Kidney epithelial cell (primary cell): ENCODE results near the gene MPPED1. TPM values are rescaled to one million over a fixed set of nuclear protein-coding genes. Genes with fewer than 3 reads are reported as not detected.

Experiments used
- DNase-seq: peaks from one replicate; pipeline ENCODE4 v3.0.0-alpha.2; 2010; ENCODE audit warnings: low read depth
- H3K27me3 ChIP-seq: 2 replicates; pipeline ENCODE4 v1.6.0; 2011; ENCODE audit warnings: low read length; ENCODE audit not compliant: control insufficient read depth, insufficient read depth
- H3K36me3 ChIP-seq: 2 replicates; pipeline ENCODE4 v1.5.1; 2011; ENCODE audit warnings: low read length; ENCODE audit not compliant: control insufficient read depth, insufficient read depth
- H3K4me3 ChIP-seq: 2 replicates; pipeline ENCODE4 v1.5.1; 2011; ENCODE audit warnings: low read depth, mild to moderate bottlenecking, control low read depth, low read length
- total RNA-seq: library from RNA; depleted of rRNA; stranded (reverse); fragments of >200 nt; gene quantifications from 2 replicates; pipeline ENCODE4 v1.2.3, GENCODE V29; 2015
- TF ChIP-seq, protein P1 (sequence below): IDR thresholded peaks from 2 replicates; pipeline ENCODE4 v1.5.1; 2011; ENCODE audit warnings: mild to moderate bottlenecking, moderate library complexity, low read length, control low read depth, inconsistent platforms; ENCODE audit not compliant: insufficient read depth, poor library complexity, severe bottlenecking

The MPPED1 gene
- total RNA-seq, 1 donor from 2014 or later: not detected

DNA sequence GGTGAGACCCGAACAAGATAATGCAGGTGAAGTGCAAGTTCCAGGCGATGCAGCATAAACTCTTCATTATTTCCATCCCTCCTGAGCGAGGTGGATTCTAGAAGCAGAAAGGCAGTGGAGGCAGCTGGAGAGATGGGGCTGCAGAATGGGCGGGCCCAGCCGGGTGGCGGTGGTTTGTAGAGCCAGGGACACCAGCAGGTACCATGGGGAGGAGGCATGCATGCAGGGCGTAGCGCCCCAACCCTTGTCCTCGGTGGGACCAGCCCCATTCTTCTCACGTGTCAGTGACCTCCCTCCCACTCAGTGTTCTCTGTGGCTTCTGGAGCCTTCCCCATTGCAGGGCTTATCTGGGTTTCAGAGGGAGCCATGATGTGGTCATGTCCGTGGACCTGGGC lies 38.0 kb downstream of the MPPED1 start:
- TF ChIP-seq, protein P1, sequence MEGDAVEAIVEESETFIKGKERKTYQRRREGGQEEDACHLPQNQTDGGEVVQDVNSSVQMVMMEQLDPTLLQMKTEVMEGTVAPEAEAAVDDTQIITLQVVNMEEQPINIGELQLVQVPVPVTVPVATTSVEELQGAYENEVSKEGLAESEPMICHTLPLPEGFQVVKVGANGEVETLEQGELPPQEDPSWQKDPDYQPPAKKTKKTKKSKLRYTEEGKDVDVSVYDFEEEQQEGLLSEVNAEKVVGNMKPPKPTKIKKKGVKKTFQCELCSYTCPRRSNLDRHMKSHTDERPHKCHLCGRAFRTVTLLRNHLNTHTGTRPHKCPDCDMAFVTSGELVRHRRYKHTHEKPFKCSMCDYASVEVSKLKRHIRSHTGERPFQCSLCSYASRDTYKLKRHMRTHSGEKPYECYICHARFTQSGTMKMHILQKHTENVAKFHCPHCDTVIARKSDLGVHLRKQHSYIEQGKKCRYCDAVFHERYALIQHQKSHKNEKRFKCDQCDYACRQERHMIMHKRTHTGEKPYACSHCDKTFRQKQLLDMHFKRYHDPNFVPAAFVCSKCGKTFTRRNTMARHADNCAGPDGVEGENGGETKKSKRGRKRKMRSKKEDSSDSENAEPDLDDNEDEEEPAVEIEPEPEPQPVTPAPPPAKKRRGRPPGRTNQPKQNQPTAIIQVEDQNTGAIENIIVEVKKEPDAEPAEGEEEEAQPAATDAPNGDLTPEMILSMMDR: no peak
- no peaks in the 10 kb centered on the region for H3K36me3 ChIP-seq
- H3K27me3 ChIP-seq: no peaks in the 10 kb centered on the region
- DNase-seq: no peak
- H3K4me3 ChIP-seq: no peak overlapping the region

- no peaks in the 10 kb centered on the region for H3K27me3 ChIP-seq
- TF ChIP-seq, protein P1: no peak
- DNase-seq: no peak
- no peaks in the 10 kb centered on the region for H3K36me3 ChIP-seq
- no peak overlapping the region for H3K4me3 ChIP-seq
Observed at GRCh38 chr22:43451371-43452050, 39.7 kb downstream of the MPPED1 start.

GRCh38 chr22:43455846-43456245 lies 44.0 kb downstream of the MPPED1 start:
- H3K27me3 ChIP-seq: no peaks in the 10 kb centered on the region
- TF ChIP-seq, protein P1: no peak
- no peak overlapping the region for H3K4me3 ChIP-seq
- no peaks in the 10 kb centered on the region for H3K36me3 ChIP-seq
- no peak for DNase-seq

- Histone ChIP-seq H3K27me3 (no peaks in the 10 kb centered on the region), H3K36me3 (no peaks in the 10 kb centered on the region), H3K4me3 (no peak overlapping the region)
- DNase-seq: no peak
- TF ChIP-seq, protein P1: no peak
Observed at GRCh38 chr22:43457002-43457401, 45.2 kb downstream of the MPPED1 start.

- TF ChIP-seq, protein P1: no peak
- H3K36me3 ChIP-seq: no peaks in the 10 kb centered on the region
- H3K4me3 ChIP-seq: no peak overlapping the region
- DNase-seq: no peak
- peaks cover 2% of the 10 kb centered on the region for H3K27me3 ChIP-seq
Observed at GRCh38 chr22:43462701-43463100, 50.9 kb downstream of the MPPED1 start.

DNA sequence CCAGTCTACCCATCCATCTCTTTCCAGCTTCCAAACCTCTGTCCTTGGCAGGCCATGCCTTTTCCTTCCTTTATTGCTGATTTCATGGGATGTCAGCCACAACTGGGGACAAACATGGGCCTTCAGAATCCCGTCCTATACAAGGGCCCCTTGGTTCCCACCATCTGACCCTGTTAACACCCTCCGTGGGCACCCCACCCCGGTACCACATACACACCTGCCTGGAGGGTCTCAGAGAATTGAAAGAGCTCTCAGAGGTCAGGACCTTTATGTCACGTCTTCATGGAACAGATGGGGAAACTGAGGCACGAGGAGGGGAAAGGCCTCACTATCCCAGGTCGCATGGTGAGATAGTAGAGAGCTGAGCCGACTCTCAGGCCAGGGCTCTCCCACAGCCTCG lies 53.0 kb downstream of the MPPED1 start:
- TF ChIP-seq, protein P1: no peak
- no peak for DNase-seq
- Histone ChIP-seq H3K36me3 (no peaks in the 10 kb centered on the region), H3K4me3 (no peak overlapping the region), H3K27me3 (peaks cover 2% of the 10 kb centered on the region)
